GM12878 (cell line): ENCODE data around the gene LYPLAL1. TPM values are rescaled to one million over a fixed set of nuclear protein-coding genes. Genes with fewer than 3 reads are reported as not detected.
A peak's percentile ranks its signal among the peaks of the same experiment; 100 is the strongest.

ENCODE experiments used
- ATAC-seq: fragments of 200-7000 bp; cut with Tn5 transposase; 3 replicates; pipeline ENCODE4 v1.9.1; 2020; ENCODE audit warnings: mild to moderate bottlenecking, moderate library complexity
- BruUV-seq: library from RNA; stranded (reverse); fragments of 400-500 nt; replicated peaks from 2 replicates; lab custom pipeline; 2021; lab: Mats Ljungman, UMichigan
- CTCF ChIA-PET: fragments of 300-600 bp; sonication (Branson Sonifier 250); formaldehyde crosslinking; extraction: SDS; loops from one replicate; lab custom pipeline; 2021; ENCODE audit warnings: inconsistent platforms; lab: Yijun Ruan, JAX
- POLR2A ChIA-PET: fragments of 350-600 bp; formaldehyde crosslinking; extraction: SDS; loops from one replicate; lab custom pipeline; 2021; ENCODE audit warnings: inconsistent platforms; lab: Charles Lee
- RAD21 ChIA-PET: fragments of 300-600 bp; sonication (Branson Sonifier 250); formaldehyde crosslinking; loops from one replicate; lab custom pipeline; 2023; ENCODE audit warnings: antibody characterized with exemption; ENCODE audit not compliant: unreplicated experiment; lab: Charles Lee
- SMC1A ChIA-PET: fragments of 300-600 bp; sonication (Branson Sonifier 250); formaldehyde crosslinking; loops from one replicate; lab custom pipeline; 2023; ENCODE audit not compliant: unreplicated experiment, uncharacterized antibody; lab: Charles Lee
- DNase-seq: peaks from one replicate; pipeline ENCODE4 v3.0.0-alpha.2; 2011; ENCODE audit warnings: low read depth, low spot score
- FAIRE-seq: peaks from 3 replicates; lab custom pipeline; 2011; peaks lifted over from hg19 to GRCh38; lab: Jason Lieb, UNC
- H2AFZ ChIP-seq: 2 replicates; pipeline ENCODE4 v1.6.0; 2011; ENCODE audit warnings: low read depth, low read length, control low read depth; ENCODE audit not compliant: control insufficient read depth
- H3K27ac ChIP-seq: 2 replicates; pipeline ENCODE4 v1.5.1; 2011; ENCODE audit warnings: control low read depth; ENCODE audit not compliant: control insufficient read depth, insufficient read depth
- H3K27me3 ChIP-seq, 2 experiments: replicated peaks in 1 of 2; 2 replicates each; pipeline versions ENCODE4 v1.6.0 to v1.6.1; 2011; ENCODE audit warnings: low read length in 1 of 2; ENCODE audit not compliant: control insufficient read depth in 2 of 2, insufficient read depth in 2 of 2
- H3K36me3 ChIP-seq, 2 experiments: 2 replicates each; pipeline ENCODE4 v1.5.1; 2011; ENCODE audit warnings: low read length in 1 of 2; ENCODE audit not compliant: control insufficient read depth in 2 of 2, insufficient read depth in 2 of 2
- H3K4me1 ChIP-seq: 2 replicates; pipeline ENCODE4 v1.6.1; 2011; ENCODE audit warnings: mild to moderate bottlenecking, low read length, moderate library complexity, mixed read lengths; ENCODE audit not compliant: control insufficient read depth, insufficient read depth
- H3K4me2 ChIP-seq: 2 replicates; pipeline ENCODE4 v1.6.0; 2011; ENCODE audit warnings: control low read depth; ENCODE audit not compliant: control insufficient read depth, insufficient read depth
- H3K4me3 ChIP-seq: fragments of 200-600 bp; sonication (generic); 2 replicates; pipeline ENCODE4 v1.5.1; 2016
- H3K79me2 ChIP-seq: 2 replicates; pipeline ENCODE4 v1.6.0; 2011; ENCODE audit warnings: low read length; ENCODE audit not compliant: control insufficient read depth, insufficient read depth
- H3K9ac ChIP-seq: 2 replicates; pipeline ENCODE4 v1.8.0; 2011; ENCODE audit warnings: low read length, control low read depth, mixed read lengths; ENCODE audit not compliant: control insufficient read depth, insufficient read depth
- H3K9me3 ChIP-seq: replicated peaks from 3 replicates; pipeline ENCODE4 v1.5.1; 2011; ENCODE audit warnings: mild to moderate bottlenecking, low read length; ENCODE audit not compliant: control insufficient read depth, insufficient read depth
- H4K20me1 ChIP-seq: 2 replicates; pipeline ENCODE4 v1.6.0; 2011; ENCODE audit not compliant: control insufficient read depth, insufficient read depth
- ATF7 ChIP-seq: fragments of 450-650 bp; IDR thresholded peaks from 2 replicates; pipeline ENCODE4 v1.6.1; 2016; ENCODE audit warnings: low read depth, mild to moderate bottlenecking
- CBX3 ChIP-seq: fragments of 200-600 bp; sonication (generic); IDR thresholded peaks from 2 replicates; pipeline ENCODE4 v1.6.1; 2016; ENCODE audit warnings: low read depth, borderline replicate concordance
- CEBPZ ChIP-seq: fragments of 150-350 bp; IDR thresholded peaks from 2 replicates; pipeline ENCODE4 v1.6.1; 2016; ENCODE audit warnings: low read depth, low read length
- IKZF1 ChIP-seq: fragments of 450-650 bp; conservative IDR thresholded peaks from 2 replicates; pipeline ENCODE4 v1.6.1; 2017; ENCODE audit warnings: antibody characterized with exemption, mild to moderate bottlenecking
- JUND ChIP-seq: IDR thresholded peaks from 2 replicates; pipeline ENCODE4 v1.6.1; 2012; ENCODE audit warnings: low read depth, mild to moderate bottlenecking, low read length, improper control_type of control experiment, moderate library complexity
- MYB ChIP-seq: fragments of 150-350 bp; IDR thresholded peaks from 2 replicates; pipeline ENCODE4 v1.6.1; 2014; ENCODE audit warnings: mild to moderate bottlenecking, low read depth, low read length, borderline replicate concordance
- NRF1 ChIP-seq: conservative IDR thresholded peaks from 2 replicates; pipeline ENCODE4 v1.6.1; 2011; ENCODE audit warnings: mild to moderate bottlenecking, low read depth, low read length, improper control_type of control experiment
- SMAD5 ChIP-seq: IDR thresholded peaks from 2 replicates; pipeline ENCODE4 v1.6.1; 2016; ENCODE audit warnings: antibody characterized with exemption, low read depth
- SRF ChIP-seq, 2 experiments: IDR thresholded peaks; 2 replicates each; pipeline ENCODE4 v1.6.1; 2011; ENCODE audit warnings: low read depth in 2 of 2, low read length in 2 of 2, mild to moderate bottlenecking in 1 of 2, moderate library complexity in 1 of 2
- TCF3 ChIP-seq: IDR thresholded peaks from 2 replicates; pipeline ENCODE4 v1.6.1; 2012; ENCODE audit warnings: low read depth, mild to moderate bottlenecking, low read length, borderline replicate concordance; ENCODE audit not compliant: insufficient read depth
- YBX1 ChIP-seq: fragments of 450-650 bp; IDR thresholded peaks from 2 replicates; pipeline ENCODE4 v1.6.1; 2016; ENCODE audit warnings: antibody characterized with exemption
- WGBS: methylation state at CpG from one replicate; pipeline ENCODE4 v1.1.6; 2016; ENCODE audit warnings: low lambda C conversion rate; ENCODE audit not compliant: insufficient replicate concordance, insufficient coverage; ENCODE audit errors: missing lambda C conversion rate; 5-methylcytosine and 5-hydroxymethylcytosine counted together
- in situ Hi-C: fragments of 300-500 bp; cut with MboI; formaldehyde crosslinking; loops from 9 replicates; pipeline ENCODE4 v1.14.3; 2018; ENCODE audit warnings: mixed read lengths
- intact Hi-C: fragments of 100-400 bp; cut with micrococcal nuclease; formaldehyde crosslinking; loops from one replicate; pipeline ENCODE4 v1.14.2; 2022; ENCODE audit not compliant: unreplicated experiment
- polyA plus RNA-seq, 11 experiments: library from polyadenylated mRNA; depleted of rRNA in 4 of 11; unstranded in 6 of 11; stranded (reverse) in 5 of 11; fragments of >200 nt; fragmentation: Nextera tagmentation in 4 of 11; fragmentation: Illumina TruSeq in 1 of 11; extraction: Ambion mirVana in 4 of 11; extraction: Trizol in 1 of 11; gene quantifications; 1 replicate in 1 of 11; 2 replicates in 10 of 11; pipeline versions ENCODE4 v1.2.1 to v1.2.3, GENCODE V29; 2011 to 2016; ENCODE audit warnings: inconsistent platforms in 2 of 11, missing spikeins in 2 of 11, low read depth in 1 of 11
- total RNA-seq, 4 experiments: library from RNA; depleted of rRNA in 3 of 4; stranded (reverse); fragments of >200 nt in 3 of 4; fragmentation: Illumina TruSeq in 1 of 4; extraction: Trizol in 1 of 4; gene quantifications; 2 replicates each; pipeline versions ENCODE4 v1.2.1 to v1.2.3, GENCODE V29; 2013 to 2021
- TF ChIP-seq, protein P1 (sequence below): fragments of 450-650 bp; IDR thresholded peaks from 2 replicates; pipeline ENCODE4 v1.6.1; 2016; ENCODE audit warnings: mild to moderate bottlenecking, moderate library complexity, borderline replicate concordance

Gene LYPLAL1
- total and polyA plus RNA-seq, 10 of the 15 experiments (the other 5 are each of a cell fraction or from before 2014, with no cell fraction given) = 19.4 to 112 (median 40.5) TPM

DNA sequence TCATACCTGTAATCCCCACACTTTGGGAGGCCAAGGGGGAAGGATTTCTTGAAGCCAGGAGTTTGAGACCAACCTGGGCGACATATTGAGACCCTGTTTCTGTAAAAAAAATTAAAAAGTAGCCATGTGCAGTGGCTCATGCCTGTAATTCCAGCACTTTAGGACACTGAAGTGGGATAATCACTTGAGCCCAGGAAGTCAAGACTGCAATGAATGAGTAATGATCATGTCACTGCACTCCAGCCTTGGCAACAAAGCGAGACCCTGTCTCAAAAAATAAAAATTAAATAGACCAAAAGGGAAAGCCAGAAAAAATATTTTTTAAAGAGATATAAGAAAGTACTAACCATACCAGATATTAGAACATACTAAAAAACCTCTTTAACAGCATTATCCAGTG, 44.7 kb upstream of the LYPLAL1 start (continued):
- TF ChIP-seq, protein P1, sequence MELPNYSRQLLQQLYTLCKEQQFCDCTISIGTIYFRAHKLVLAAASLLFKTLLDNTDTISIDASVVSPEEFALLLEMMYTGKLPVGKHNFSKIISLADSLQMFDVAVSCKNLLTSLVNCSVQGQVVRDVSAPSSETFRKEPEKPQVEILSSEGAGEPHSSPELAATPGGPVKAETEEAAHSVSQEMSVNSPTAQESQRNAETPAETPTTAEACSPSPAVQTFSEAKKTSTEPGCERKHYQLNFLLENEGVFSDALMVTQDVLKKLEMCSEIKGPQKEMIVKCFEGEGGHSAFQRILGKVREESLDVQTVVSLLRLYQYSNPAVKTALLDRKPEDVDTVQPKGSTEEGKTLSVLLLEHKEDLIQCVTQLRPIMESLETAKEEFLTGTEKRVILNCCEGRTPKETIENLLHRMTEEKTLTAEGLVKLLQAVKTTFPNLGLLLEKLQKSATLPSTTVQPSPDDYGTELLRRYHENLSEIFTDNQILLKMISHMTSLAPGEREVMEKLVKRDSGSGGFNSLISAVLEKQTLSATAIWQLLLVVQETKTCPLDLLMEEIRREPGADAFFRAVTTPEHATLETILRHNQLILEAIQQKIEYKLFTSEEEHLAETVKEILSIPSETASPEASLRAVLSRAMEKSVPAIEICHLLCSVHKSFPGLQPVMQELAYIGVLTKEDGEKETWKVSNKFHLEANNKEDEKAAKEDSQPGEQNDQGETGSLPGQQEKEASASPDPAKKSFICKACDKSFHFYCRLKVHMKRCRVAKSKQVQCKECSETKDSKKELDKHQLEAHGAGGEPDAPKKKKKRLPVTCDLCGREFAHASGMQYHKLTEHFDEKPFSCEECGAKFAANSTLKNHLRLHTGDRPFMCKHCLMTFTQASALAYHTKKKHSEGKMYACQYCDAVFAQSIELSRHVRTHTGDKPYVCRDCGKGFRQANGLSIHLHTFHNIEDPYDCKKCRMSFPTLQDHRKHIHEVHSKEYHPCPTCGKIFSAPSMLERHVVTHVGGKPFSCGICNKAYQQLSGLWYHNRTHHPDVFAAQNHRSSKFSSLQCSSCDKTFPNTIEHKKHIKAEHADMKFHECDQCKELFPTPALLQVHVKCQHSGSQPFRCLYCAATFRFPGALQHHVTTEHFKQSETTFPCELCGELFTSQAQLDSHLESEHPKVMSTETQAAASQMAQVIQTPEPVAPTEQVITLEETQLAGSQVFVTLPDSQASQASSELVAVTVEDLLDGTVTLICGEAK = no peak
- TF ChIP-seq TCF3 (no peak), YBX1 (no peak), JUND (no peak), CBX3 (no peak), MYB (no peak)

DNA sequence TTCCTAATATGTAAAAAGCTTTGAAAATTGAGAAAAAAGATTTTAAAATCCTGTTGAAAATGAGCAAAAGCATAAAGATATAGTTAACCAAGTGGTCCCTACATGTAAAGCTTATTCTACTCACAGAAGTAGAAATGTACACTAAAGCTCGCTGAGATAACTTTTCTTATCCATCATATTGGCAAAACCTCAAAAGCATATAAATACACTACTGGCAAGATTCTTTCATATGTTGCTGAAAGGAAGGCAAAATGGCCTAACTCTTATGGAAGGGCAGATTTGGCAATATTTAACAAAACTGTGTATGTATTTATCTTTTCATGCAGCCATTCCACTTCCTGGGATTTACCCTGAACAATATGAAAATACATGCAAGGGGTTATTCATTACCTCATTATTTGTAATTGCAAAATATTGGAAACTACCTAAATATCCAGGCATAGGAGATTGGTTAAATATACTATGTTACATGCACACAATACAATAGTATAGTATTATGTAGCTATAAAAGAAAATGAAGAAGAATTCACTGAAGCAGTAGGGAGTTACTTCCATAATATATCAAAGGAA, 43.2 kb upstream of the LYPLAL1 start:
- no peak overlapping the region for H3K27ac ChIP-seq
- H2AFZ ChIP-seq = no peak overlapping the region
- 76% methylated on average over 1 of the region's 1 CpG for WGBS
- no peak overlapping the region for H3K9ac ChIP-seq
- ChIA-PET SMC1A (no interaction called here), POLR2A (no interaction called here), RAD21 (no interaction called here), CTCF (no interaction called here)
- no peaks in the 10 kb centered on the region for H3K27me3 ChIP-seq
- H3K9me3 ChIP-seq = no peaks in the 10 kb centered on the region
- H3K36me3 ChIP-seq = no peaks in the 10 kb centered on the region
- FAIRE-seq (no peak), ATAC-seq (peak; percentile 64), DNase-seq (no peak)
- H3K4me3 ChIP-seq = no peak overlapping the region
- BruUV-seq = no TSS peak
- intact Hi-C loops (loop anchor here (5.0 kb wide), 1 partner anchor 38 kb away; no protein-coding TSS in a partner anchor), in situ Hi-C loops (no loop called here)
- H3K4me1 ChIP-seq = no peaks in the 10 kb centered on the region
- H3K79me2 ChIP-seq = no peaks in the 10 kb centered on the region
- H4K20me1 ChIP-seq = no peaks in the 10 kb centered on the region
- H3K4me2 ChIP-seq = no peak overlapping the region
- TF ChIP-seq SMAD5 = no peak
- no peak for TF ChIP-seq ATF7
- TF ChIP-seq NRF1 = no peak
- TF ChIP-seq SRF (IDR thresholded peaks at IDR 0.05; ENCODE audit: low read depth in 2 of 2, low read length in 2 of 2) = no peak
- TF ChIP-seq CEBPZ = no peak
- TF ChIP-seq IKZF1 = no peak
- TF ChIP-seq MYB = no peak
